RWPE2 (cell line): ENCODE measurements around the gene LAMA1.

Source experiments
- ATAC-seq: fragments of 200-7000 bp; cut with Tn5 transposase; 3 replicates; pipeline ENCODE4 v1.9.1; 2021; ENCODE audit warnings: low read depth
- DNase-seq: peaks from one replicate; pipeline ENCODE4 v3.0.0-alpha.2; 2020; ENCODE audit warnings: low spot score
- H3K27ac ChIP-seq: fragments of 450-650 bp; 2 replicates; pipeline ENCODE4 v1.5.1; 2017; ENCODE audit warnings: mild to moderate bottlenecking; ENCODE audit not compliant: poor library complexity, severe bottlenecking
- H3K27me3 ChIP-seq: fragments of 250-450 bp; sonication (Bioruptor Pico); 2 replicates; pipeline ENCODE4 v1.5.1; 2021; ENCODE audit warnings: mild to moderate bottlenecking, moderate library complexity; ENCODE audit not compliant: insufficient read depth, poor library complexity, severe bottlenecking
- H3K36me3 ChIP-seq: fragments of 250-450 bp; sonication (Bioruptor Pico); 2 replicates; pipeline ENCODE4 v1.5.1; 2020; ENCODE audit warnings: low read depth, mild to moderate bottlenecking, moderate library complexity
- H3K4me1 ChIP-seq: fragments of 250-450 bp; sonication (Bioruptor Pico); 2 replicates; pipeline ENCODE4 v1.5.1; 2021; ENCODE audit warnings: mild to moderate bottlenecking, moderate library complexity; ENCODE audit not compliant: insufficient read depth, poor library complexity, severe bottlenecking
- H3K4me3 ChIP-seq: fragments of 250-450 bp; sonication (Bioruptor Pico); 2 replicates; pipeline ENCODE4 v1.5.1; 2021; ENCODE audit warnings: mild to moderate bottlenecking, moderate library complexity; ENCODE audit not compliant: severe bottlenecking
- H3K9me3 ChIP-seq: fragments of 250-450 bp; sonication (Bioruptor Pico); 2 replicates; pipeline ENCODE4 v1.5.1; 2021; ENCODE audit warnings: mild to moderate bottlenecking, moderate library complexity; ENCODE audit not compliant: severe bottlenecking
- CTCF ChIP-seq: fragments of 450-650 bp; IDR thresholded peaks from one replicate; pipeline ENCODE4 v1.5.1; 2017; ENCODE audit warnings: mild to moderate bottlenecking, moderate library complexity; ENCODE audit not compliant: poor library complexity, severe bottlenecking

Gene LAMA1

GRCh38 chr18:7104649-7105048 is 12.9 kb downstream of the LAMA1 start:
- no peaks in the 10 kb centered on the region for H3K36me3 ChIP-seq
- H3K27me3 ChIP-seq: no peaks in the 10 kb centered on the region
- no peak overlapping the region for H3K27ac ChIP-seq
- no peaks in the 10 kb centered on the region for H3K9me3 ChIP-seq
- TF ChIP-seq CTCF: no peak
- no peak overlapping the region for H3K4me3 ChIP-seq
- no peak for DNase-seq
- no peak for ATAC-seq
- no peaks in the 10 kb centered on the region for H3K4me1 ChIP-seq

- DNase-seq (no peak), ATAC-seq (no peak)
- H3K27ac ChIP-seq: no peak overlapping the region
- no peaks in the 10 kb centered on the region for H3K36me3 ChIP-seq
- no peaks in the 10 kb centered on the region for H3K27me3 ChIP-seq
- no peaks in the 10 kb centered on the region for H3K9me3 ChIP-seq
- no peak overlapping the region for H3K4me3 ChIP-seq
- no peak for TF ChIP-seq CTCF
- no peaks in the 10 kb centered on the region for H3K4me1 ChIP-seq
These were observed 15.5 kb downstream of the LAMA1 start for GRCh38 chr18:7102131-7102530.

DNA sequence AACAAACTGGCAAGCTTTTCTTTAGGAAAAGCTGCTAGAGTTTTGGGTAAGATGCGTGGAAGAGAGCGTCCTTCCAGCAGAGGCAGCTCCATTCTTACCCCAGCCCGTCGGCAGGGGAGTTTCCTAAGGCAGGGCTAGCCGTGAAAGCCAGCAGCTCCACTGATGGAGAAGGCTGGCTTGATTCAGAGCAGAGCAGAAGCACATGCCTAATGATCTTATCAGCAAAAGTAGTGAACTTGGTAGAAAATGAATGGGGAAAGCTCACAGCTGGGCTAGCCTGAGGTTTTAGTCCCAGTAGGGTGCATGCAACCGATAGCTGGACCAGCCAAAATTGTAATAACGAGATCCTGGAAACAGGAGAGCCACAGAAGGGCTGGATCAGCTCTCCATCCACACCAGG is 20.8 kb downstream of the LAMA1 start:
- no peaks in the 10 kb centered on the region for H3K36me3 ChIP-seq
- no peaks in the 10 kb centered on the region for H3K27me3 ChIP-seq
- TF ChIP-seq CTCF: no peak
- H3K27ac ChIP-seq: no peak overlapping the region
- DNase-seq (no peak), ATAC-seq (no peak)
- H3K4me1 ChIP-seq: no peaks in the 10 kb centered on the region
- H3K9me3 ChIP-seq: no peaks in the 10 kb centered on the region
- no peak overlapping the region for H3K4me3 ChIP-seq

DNA sequence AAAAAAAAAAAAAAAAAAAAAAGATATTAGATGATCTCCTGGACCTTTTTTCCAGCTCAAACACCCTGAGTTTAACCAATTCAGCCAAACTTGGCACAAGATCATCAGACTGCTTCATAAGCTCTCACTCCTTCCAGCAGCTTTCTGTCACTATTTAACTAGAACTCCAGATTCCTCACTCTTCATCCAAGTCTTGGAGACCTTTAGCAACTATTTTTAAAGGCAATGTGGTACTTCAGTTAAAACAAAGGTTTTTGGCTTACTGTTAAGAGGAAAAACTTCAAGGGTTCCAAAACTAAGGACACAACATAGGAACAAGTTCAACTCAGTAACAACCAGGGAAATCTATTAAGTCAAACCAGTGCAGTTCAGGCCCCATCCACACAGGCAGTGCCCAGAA is 23.2 kb downstream of the LAMA1 start:
- ATAC-seq: no peak

GRCh38 chr18:7090771-7091170 is 26.8 kb downstream of the LAMA1 start:
- DNase-seq (no peak), ATAC-seq (no peak)
- no peaks in the 10 kb centered on the region for H3K27me3 ChIP-seq
- TF ChIP-seq CTCF: no peak
- no peak overlapping the region for H3K27ac ChIP-seq
- H3K36me3 ChIP-seq: no peaks in the 10 kb centered on the region
- no peak overlapping the region for H3K4me3 ChIP-seq
- no peaks in the 10 kb centered on the region for H3K4me1 ChIP-seq
- H3K9me3 ChIP-seq: no peaks in the 10 kb centered on the region

More for the DNA sequence above, 23.2 kb downstream of the LAMA1 start:
- no peak overlapping the region for H3K4me3 ChIP-seq
- no peak for DNase-seq
- no peaks in the 10 kb centered on the region for H3K36me3 ChIP-seq
- H3K4me1 ChIP-seq: no peaks in the 10 kb centered on the region
- H3K27me3 ChIP-seq: no peaks in the 10 kb centered on the region
- no peak for TF ChIP-seq CTCF
- no peak overlapping the region for H3K27ac ChIP-seq
- no peaks in the 10 kb centered on the region for H3K9me3 ChIP-seq
